ENCODE results near the gene SRC. TPM values are rescaled to one million over a fixed set of nuclear protein-coding genes. Genes with fewer than 3 reads are reported as not detected.

The SRC gene
- 26.9 TPM for total RNA-seq
- 53.2 TPM for polyA plus RNA-seq

- 6% methylated on average over 63 of the region's 63 CpGs for WGBS
- DNase-seq (ENCODE audit: extremely low spot score), result peak; percentile 29
- H3K4me1 ChIP-seq (ENCODE audit: insufficient read depth), result no peaks in the 10 kb centered on the region
- H3K36me3 ChIP-seq (ENCODE audit: insufficient read depth), result no peaks in the 10 kb centered on the region
- H3K27ac ChIP-seq (ENCODE audit: low read depth), result peak within 1 kb of the TSS; percentile 84
- H3K4me3 ChIP-seq (ENCODE audit: low read depth, low read length), result peak within 1 kb of the TSS; percentile 83
These were observed at the start of gene SRC for GRCh38 chr20:37345339-37346235. Gene SRC, plus strand, starts transcription at chr20:37346140. Its CDS starts 38,014 bp downstream, at chr20:37384154.

- 15% methylated on average over 2 of the region's 2 CpGs for WGBS
- Histone ChIP-seq H3K36me3 (ENCODE audit: insufficient read depth) (peaks cover 2% of the 10 kb centered on the region), H3K4me3 (ENCODE audit: low read depth, low read length) (no peak overlapping the region), H3K27ac (ENCODE audit: low read depth) (no peak overlapping the region), H3K4me1 (ENCODE audit: insufficient read depth) (peaks cover 2% of the 10 kb centered on the region)
- DNase-seq (ENCODE audit: extremely low spot score), result no peak
These were observed 49.6 kb upstream of the SRC start for GRCh38 chr20:37296371-37296770.

DNA sequence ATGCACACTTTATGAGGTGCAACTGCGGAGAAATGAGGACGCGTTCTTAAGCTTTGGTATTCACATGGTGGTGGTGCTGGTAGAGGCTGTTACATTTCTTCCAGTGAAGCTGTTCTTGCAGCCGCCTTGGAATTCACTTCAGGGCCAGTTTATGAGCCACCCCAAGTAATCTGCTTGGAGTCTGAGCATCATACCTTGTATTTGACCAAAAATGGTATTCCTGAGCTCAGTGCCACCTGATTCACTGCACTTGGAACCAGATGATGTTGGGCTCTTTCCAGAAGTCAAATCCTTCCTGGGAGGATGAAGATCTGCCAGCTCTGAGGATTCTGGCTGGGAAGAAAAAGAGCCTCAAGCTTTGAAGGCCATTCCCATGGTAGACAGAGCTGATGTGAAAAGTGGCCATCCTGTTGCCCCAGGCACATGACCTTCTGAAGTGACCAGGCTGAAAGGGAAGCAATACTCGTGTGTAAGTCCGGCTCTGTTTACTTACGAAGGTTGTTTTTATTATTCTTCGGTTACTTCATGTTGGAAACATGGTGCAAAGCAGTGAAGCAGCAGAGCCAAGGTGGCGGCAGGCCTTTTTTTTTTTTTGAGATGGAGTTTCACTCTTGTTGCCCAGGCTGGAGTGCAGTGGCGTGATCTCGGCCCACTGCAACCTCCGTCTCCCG is 48.7 kb upstream of the SRC start:
- Histone ChIP-seq H3K36me3 (ENCODE audit: insufficient read depth) (peaks cover 2% of the 10 kb centered on the region), H3K27ac (ENCODE audit: low read depth) (peak overlapping the region; percentile 61), H3K4me3 (ENCODE audit: low read depth, low read length) (no peak overlapping the region), H3K4me1 (ENCODE audit: insufficient read depth) (peaks cover 2% of the 10 kb centered on the region)
- DNase-seq (ENCODE audit: extremely low spot score), result no peak
- WGBS, result 44% methylated on average over 13 of the region's 13 CpGs

GRCh38 chr20:37298190-37298939 is 47.6 kb upstream of the SRC start:
- Histone ChIP-seq H3K4me3 (ENCODE audit: low read depth, low read length) (no peak overlapping the region), H3K4me1 (ENCODE audit: insufficient read depth) (peaks cover 2% of the 10 kb centered on the region), H3K27ac (ENCODE audit: low read depth) (no peak overlapping the region), H3K36me3 (ENCODE audit: insufficient read depth) (peaks cover 2% of the 10 kb centered on the region)
- no peak for DNase-seq (ENCODE audit: extremely low spot score)
- WGBS, result 87% methylated on average over 6 of the region's 6 CpGs

GRCh38 chr20:37299718-37300528 is 46.0 kb upstream of the SRC start:
- 61% methylated on average over 6 of the region's 6 CpGs for WGBS
- Histone ChIP-seq H3K4me1 (ENCODE audit: insufficient read depth) (peaks cover 2% of the 10 kb centered on the region), H3K36me3 (ENCODE audit: insufficient read depth) (no peaks in the 10 kb centered on the region), H3K27ac (ENCODE audit: low read depth) (peak overlapping the region; percentile 16), H3K4me3 (ENCODE audit: low read depth, low read length) (no peak overlapping the region)
- no peak for DNase-seq (ENCODE audit: extremely low spot score)

GRCh38 chr20:37301120-37301519 is 44.8 kb upstream of the SRC start:
- peaks cover 2% of the 10 kb centered on the region for H3K4me1 ChIP-seq (ENCODE audit: insufficient read depth)
- H3K36me3 ChIP-seq (ENCODE audit: insufficient read depth), result no peaks in the 10 kb centered on the region
- H3K4me3 ChIP-seq (ENCODE audit: low read depth, low read length), result no peak overlapping the region
- no peak for DNase-seq (ENCODE audit: extremely low spot score)
- no peak overlapping the region for H3K27ac ChIP-seq (ENCODE audit: low read depth)
- 96% methylated on average over 9 of the region's 9 CpGs for WGBS

GRCh38 chr20:37301558-37301957 is 44.4 kb upstream of the SRC start:
- WGBS, result 92% methylated on average over 3 of the region's 3 CpGs
- Histone ChIP-seq H3K27ac (ENCODE audit: low read depth) (no peak overlapping the region), H3K36me3 (ENCODE audit: insufficient read depth) (no peaks in the 10 kb centered on the region), H3K4me1 (ENCODE audit: insufficient read depth) (peaks cover 2% of the 10 kb centered on the region), H3K4me3 (ENCODE audit: low read depth, low read length) (no peak overlapping the region)
- DNase-seq (ENCODE audit: extremely low spot score), result no peak

DNA sequence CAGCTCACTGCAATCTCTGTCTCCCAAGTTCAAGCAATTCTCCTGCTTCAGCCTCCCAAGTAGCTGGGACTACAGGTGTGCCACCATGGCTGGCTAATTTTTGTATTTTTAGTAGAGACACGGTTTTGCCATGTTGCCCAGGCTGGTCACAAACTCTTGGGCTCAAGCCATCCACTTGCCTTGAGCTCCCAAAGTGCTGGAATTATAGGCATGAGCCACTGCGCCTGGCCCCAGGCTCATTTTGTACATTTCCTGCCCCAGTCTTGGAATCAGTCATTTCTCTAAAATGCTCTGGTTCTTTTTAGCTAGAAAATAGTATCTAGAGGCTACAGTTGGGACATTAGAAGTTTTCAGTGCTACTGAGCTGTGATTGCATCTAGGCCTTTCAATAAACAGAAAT is 43.0 kb upstream of the SRC start:
- Histone ChIP-seq H3K36me3 (ENCODE audit: insufficient read depth) (no peaks in the 10 kb centered on the region), H3K4me1 (ENCODE audit: insufficient read depth) (no peaks in the 10 kb centered on the region), H3K27ac (ENCODE audit: low read depth) (no peak overlapping the region), H3K4me3 (ENCODE audit: low read depth, low read length) (no peak overlapping the region)
- WGBS, result 89% methylated on average over 2 of the region's 2 CpGs
- no peak for DNase-seq (ENCODE audit: extremely low spot score)

- no peaks in the 10 kb centered on the region for H3K4me1 ChIP-seq (ENCODE audit: insufficient read depth)
- H3K4me3 ChIP-seq (ENCODE audit: low read depth, low read length), result no peak overlapping the region
- H3K27ac ChIP-seq (ENCODE audit: low read depth), result no peak overlapping the region
- no peaks in the 10 kb centered on the region for H3K36me3 ChIP-seq (ENCODE audit: insufficient read depth)
- no peak for DNase-seq (ENCODE audit: extremely low spot score)
- WGBS, result 90% methylated on average over 4 of the region's 4 CpGs
These were observed 42.3 kb upstream of the SRC start for GRCh38 chr20:37303637-37304036.

DNA sequence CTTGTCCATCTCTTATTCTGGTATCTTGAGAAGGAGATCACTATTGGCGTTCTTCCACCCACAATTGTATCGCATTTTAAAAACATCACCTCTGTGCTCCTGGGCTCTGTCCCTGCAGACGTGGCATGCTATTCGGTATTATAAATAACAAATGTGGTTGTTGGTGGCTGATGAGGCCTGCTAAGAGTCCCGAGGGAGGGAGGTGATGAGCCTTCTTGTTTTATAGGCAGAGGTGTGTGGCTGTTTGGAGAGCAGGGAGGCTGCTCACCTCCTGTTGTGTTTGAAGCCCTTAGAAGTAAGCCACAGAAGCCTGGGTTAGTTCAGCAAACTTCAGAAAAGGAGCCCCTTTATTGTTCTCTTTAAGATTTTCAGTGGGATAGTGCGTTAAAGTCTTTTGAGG is 40.9 kb upstream of the SRC start:
- WGBS, result 58% methylated on average over 6 of the region's 6 CpGs
- Histone ChIP-seq H3K4me1 (ENCODE audit: insufficient read depth) (no peaks in the 10 kb centered on the region), H3K27ac (ENCODE audit: low read depth) (no peak overlapping the region), H3K4me3 (ENCODE audit: low read depth, low read length) (no peak overlapping the region), H3K36me3 (ENCODE audit: insufficient read depth) (no peaks in the 10 kb centered on the region)
- no peak for DNase-seq (ENCODE audit: extremely low spot score)

GRCh38 chr20:37305839-37306238 is 40.1 kb upstream of the SRC start:
- Histone ChIP-seq H3K4me3 (ENCODE audit: low read depth, low read length) (no peak overlapping the region), H3K27ac (ENCODE audit: low read depth) (no peak overlapping the region), H3K4me1 (ENCODE audit: insufficient read depth) (no peaks in the 10 kb centered on the region), H3K36me3 (ENCODE audit: insufficient read depth) (no peaks in the 10 kb centered on the region)
- no peak for DNase-seq (ENCODE audit: extremely low spot score)
- 57% methylated on average over 3 of the region's 3 CpGs for WGBS

DNA sequence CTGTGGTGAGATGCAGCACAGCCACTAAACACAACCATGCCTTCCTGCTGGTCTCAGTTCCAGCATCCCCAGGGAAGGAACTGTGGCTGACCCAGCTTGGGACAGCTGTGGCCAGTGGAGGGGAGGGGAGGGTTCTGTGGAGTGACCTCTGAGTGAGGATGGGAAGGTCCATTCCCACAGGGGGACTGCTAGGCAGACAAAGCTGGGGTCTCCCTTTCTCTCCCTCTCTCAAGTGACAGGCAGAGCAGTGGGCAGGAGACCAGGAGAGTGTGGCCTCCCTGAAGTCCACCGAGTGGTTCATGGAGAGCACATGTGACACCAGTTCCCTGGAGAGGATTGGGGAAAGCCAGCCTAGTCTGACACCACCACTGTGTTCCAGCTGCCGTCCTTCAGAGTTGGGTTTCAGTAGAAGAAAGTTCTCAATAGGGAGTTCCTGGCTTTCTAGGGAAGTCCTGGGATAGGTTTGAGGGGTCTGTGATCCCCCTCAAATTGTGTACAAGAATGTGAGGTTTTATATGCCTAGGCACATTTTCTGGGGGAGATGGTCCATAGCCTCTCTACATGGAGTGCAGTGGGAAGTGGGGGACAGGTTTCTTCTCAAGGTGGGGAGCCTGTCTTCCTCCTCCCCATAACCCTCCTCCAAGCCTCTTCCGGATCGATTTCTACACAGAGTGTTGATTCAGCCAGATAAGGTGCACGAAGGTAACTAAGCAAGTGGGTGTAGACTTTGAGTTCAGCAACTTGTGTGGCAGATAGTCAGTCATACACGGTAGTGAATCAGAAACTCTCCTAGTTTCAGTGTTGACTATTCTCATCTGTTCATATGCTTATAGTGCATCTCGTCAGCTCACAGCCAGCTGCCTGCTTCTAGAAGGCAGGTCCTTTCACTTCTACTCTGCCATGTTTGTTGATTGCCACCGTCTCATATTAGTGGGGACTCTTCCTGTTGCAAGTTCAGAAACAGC is 37.6 kb upstream of the SRC start:
- DNase-seq (ENCODE audit: extremely low spot score), result no peak
- WGBS, result 79% methylated on average over 8 of the region's 8 CpGs
- Histone ChIP-seq H3K4me1 (ENCODE audit: insufficient read depth) (peaks cover 2% of the 10 kb centered on the region), H3K36me3 (ENCODE audit: insufficient read depth) (no peaks in the 10 kb centered on the region), H3K4me3 (ENCODE audit: low read depth, low read length) (no peak overlapping the region), H3K27ac (ENCODE audit: low read depth) (peak overlapping the region; percentile 71)
